Endothelial cell of hepatic sinusoid (primary cell): ENCODE data around the gene FADS2.

Experiments used
- in situ Hi-C: cut with HindIII; loops from 2 replicates; pipeline ENCODE4 v1.10.0; 2017; ENCODE audit warnings: low sequenced_read_pairs

Gene FADS2

DNA sequence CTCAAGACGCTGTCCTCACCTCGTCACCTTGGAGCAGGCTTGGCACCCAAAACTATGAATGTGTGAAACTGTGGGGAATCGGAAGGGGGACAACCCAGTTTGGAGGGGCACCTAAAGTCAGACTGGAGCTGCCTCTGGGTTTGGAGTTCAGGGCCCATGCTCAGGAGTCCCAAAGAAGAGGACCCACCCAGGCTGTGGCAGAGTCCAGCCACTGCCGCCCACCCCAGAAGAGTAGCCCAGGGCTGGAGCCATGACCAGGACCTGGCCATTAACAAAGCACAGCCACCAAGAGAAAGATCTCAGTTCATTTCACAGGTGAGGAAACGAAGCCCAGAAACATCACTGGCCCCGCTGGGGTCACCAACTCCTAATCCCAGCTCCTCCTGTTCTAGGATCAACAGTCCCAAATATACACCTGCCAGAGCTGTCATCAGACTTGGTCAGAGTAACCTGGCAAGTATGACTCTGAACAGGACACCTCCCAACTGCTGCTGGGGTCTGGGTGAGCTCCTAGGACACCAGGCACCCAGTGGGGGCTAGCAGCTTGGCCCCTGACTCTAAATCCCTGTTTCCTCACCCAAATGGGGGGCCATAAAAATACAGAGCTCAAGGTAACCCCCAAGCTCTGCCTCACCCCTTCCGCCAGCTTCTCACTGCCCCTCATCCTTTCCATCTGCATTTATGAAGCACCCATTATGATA is 86.5 kb downstream of the FADS2 start:
- in situ Hi-C loops: no loop called here

DNA sequence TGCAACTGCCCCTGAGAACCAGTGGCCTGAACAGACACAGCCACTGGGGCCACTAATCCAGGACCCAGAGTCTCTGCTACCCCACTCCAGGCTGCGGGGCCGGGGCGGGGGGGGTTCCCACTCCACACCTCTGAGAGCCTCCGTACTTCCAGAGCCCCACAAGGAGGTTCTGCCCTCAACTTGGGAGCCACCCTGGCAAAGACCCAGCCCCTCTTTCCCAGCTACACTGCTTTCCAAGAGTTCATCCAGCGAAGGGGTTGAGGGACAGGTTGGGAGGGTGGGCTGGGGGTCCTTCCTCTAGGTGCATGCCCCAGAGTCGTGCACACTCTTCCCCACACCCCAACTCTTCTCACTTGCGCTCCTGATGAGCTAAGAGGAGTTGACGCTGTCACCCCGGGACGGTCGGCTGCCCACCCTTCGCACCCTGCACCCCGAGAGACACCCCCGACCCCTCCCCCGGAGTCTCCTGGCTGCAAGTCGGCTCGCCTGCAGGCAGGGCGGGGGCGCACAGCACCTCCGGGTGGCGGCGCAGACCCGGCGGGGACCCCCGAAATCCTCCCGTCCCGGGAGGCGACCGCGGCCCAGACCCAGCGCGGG is 88.7 kb downstream of the FADS2 start:
- in situ Hi-C loops: no loop called here
